Measurements from ENCODE around the gene CDH4. TPM values are rescaled to one million over a fixed set of nuclear protein-coding genes. Genes with fewer than 3 reads are reported as not detected.
A peak's percentile ranks its signal among the peaks of the same experiment; 100 is the strongest.

The CDH4 gene
- total RNA-seq, 1 donor from 2014 or later, result 3.2 TPM

DNA sequence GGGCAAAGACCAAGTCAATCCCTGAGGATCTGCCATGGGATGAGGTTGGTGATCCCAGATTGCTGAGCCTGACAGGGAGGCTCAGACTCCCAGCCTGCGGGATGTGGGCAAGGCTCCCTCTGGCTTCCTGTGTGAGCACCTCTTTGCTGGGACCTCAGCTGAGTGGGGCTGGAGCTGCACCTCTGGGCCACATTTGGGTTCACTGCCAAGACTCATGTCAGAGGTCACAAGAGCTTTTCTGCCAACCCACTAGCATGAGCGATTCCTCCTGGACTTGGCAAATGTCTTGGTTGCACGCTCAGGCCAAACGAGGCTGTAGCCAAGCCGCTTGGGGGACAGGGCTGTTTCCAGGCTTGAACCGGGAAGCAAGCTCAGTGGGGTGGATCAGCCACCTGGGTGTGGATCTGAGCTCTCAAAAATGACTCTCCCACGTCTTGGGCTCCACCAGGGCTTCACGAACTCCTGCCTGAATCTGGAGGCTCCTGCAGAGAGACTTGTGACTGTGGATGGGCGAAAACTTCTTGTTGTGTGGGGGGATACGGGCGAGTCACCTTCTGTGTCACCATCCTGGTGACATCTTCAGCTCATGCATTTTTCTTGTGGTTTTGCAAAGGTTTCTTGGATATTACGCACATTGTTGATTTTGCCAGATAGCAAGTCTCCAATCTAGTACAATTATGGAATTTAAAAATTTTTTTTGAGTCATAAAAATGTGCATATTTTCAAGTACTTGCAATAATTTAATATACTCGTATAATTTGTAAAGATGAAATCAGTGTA lies 359.5 kb downstream of the CDH4 start:
- H3K27me3 Mint-ChIP-seq (ENCODE audit: low read depth, unreplicated experiment), result peaks cover 47% of the 10 kb centered on the region
- Histone ChIP-seq H3K36me3 (ENCODE audit: insufficient read depth, low read length) (no peaks in the 10 kb centered on the region), H3K27me3 (ENCODE audit: insufficient read depth, low read length) (no peaks in the 10 kb centered on the region), H3K9me3 (ENCODE audit: insufficient read depth, low read depth, low read length) (no peaks in the 10 kb centered on the region), H4K20me1 (ENCODE audit: insufficient read depth, low read length) (peaks cover 24% of the 10 kb centered on the region), H3K4me1 (ENCODE audit: insufficient read depth, low read length) (peaks cover 4% of the 10 kb centered on the region), H3K27ac (ENCODE audit: low read depth, low read length) (no peak overlapping the region), H3K79me2 (ENCODE audit: insufficient read depth, low read length) (no peaks in the 10 kb centered on the region), H3K4me2 (ENCODE audit: low read length) (no peak overlapping the region), H3K4me3 (ENCODE audit: insufficient read depth, low read depth, low read length) (no peak overlapping the region), H3K9ac (ENCODE audit: low read length) (no peak overlapping the region), H2AFZ (ENCODE audit: low read depth, low read length) (no peak overlapping the region)
- H3K36me3 Mint-ChIP-seq (ENCODE audit: low read depth, unreplicated experiment), result no peaks in the 10 kb centered on the region
- FAIRE-seq (no peak), DNase-seq (ENCODE audit: low read depth) (peak; percentile 14)
- H3K9me3 Mint-ChIP-seq (ENCODE audit: unreplicated experiment), result peaks cover 2% of the 10 kb centered on the region
- no peak overlapping the region for H3K4me3 Mint-ChIP-seq (ENCODE audit: unreplicated experiment)
- TF ChIP-seq, protein P1, sequence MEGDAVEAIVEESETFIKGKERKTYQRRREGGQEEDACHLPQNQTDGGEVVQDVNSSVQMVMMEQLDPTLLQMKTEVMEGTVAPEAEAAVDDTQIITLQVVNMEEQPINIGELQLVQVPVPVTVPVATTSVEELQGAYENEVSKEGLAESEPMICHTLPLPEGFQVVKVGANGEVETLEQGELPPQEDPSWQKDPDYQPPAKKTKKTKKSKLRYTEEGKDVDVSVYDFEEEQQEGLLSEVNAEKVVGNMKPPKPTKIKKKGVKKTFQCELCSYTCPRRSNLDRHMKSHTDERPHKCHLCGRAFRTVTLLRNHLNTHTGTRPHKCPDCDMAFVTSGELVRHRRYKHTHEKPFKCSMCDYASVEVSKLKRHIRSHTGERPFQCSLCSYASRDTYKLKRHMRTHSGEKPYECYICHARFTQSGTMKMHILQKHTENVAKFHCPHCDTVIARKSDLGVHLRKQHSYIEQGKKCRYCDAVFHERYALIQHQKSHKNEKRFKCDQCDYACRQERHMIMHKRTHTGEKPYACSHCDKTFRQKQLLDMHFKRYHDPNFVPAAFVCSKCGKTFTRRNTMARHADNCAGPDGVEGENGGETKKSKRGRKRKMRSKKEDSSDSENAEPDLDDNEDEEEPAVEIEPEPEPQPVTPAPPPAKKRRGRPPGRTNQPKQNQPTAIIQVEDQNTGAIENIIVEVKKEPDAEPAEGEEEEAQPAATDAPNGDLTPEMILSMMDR (IDR thresholded peaks at IDR 0.05; ENCODE audit: insufficient read depth, low read depth, low read length), result no peak
- TF ChIP-seq EZH2 (IDR thresholded peaks at IDR 0.05; ENCODE audit: insufficient read depth, low read length), result no peak
- H3K27ac Mint-ChIP-seq (ENCODE audit: unreplicated experiment), result no peak overlapping the region
- H3K4me1 Mint-ChIP-seq (ENCODE audit: low read depth, unreplicated experiment), result no peaks in the 10 kb centered on the region

DNA sequence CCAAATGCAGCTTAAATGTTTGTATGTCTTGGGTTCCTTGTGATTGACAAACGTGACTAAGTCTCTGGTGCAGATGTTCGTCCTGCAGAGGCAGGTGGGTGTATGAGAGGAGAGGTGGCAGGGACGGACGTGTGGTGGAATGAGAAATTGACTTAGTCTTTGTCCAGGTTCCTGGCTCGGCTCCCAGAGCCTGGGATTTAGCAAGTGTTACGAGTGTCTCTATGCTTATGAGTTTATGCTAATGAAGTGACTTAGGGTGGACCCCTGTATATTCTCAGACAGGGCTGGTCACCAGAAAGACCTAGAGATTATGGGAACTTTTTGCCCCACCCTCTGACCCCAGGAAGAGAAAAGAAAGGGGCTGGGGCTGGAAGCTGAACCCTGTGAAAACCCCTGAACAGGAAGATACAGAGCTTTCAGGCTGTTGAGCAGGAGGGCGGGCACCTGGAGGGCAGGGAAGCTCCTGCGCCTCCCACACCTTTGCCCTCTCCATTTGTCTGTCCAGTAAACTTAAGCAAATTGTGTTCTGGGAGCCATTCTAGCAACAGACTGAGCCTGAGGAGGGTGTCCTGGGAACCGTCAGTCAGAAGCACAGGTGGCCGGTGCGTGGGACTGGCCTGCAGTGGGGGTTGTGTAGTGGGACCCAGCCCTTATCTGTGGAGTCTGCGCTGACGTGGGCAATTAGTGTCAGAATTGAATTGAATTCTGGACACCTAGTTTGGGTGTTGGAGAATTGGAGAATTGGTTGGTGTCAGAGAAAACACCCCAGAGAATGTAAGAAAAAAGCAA lies 362.1 kb downstream of the CDH4 start:
- Mint-ChIP-seq H3K4me3 (ENCODE audit: unreplicated experiment) (no peak overlapping the region), H3K9me3 (ENCODE audit: unreplicated experiment) (peaks cover 4% of the 10 kb centered on the region)
- TF ChIP-seq EZH2 (IDR thresholded peaks at IDR 0.05; ENCODE audit: insufficient read depth, low read length), result no peak
- TF ChIP-seq, protein P1 (IDR thresholded peaks at IDR 0.05; ENCODE audit: insufficient read depth, low read depth, low read length), result no peak

More for the DNA sequence above, 362.1 kb downstream of the CDH4 start:
- no peak overlapping the region for H2AFZ ChIP-seq (ENCODE audit: low read depth, low read length)
- Mint-ChIP-seq H3K27ac (ENCODE audit: unreplicated experiment) (no peak overlapping the region), H3K27me3 (ENCODE audit: low read depth, unreplicated experiment) (peaks cover 29% of the 10 kb centered on the region), H3K4me1 (ENCODE audit: low read depth, unreplicated experiment) (no peaks in the 10 kb centered on the region), H3K36me3 (ENCODE audit: low read depth, unreplicated experiment) (no peaks in the 10 kb centered on the region)
- H3K27ac ChIP-seq (ENCODE audit: low read depth, low read length), result no peak overlapping the region
- H3K79me2 ChIP-seq (ENCODE audit: insufficient read depth, low read length), result no peaks in the 10 kb centered on the region
- FAIRE-seq (no peak), DNase-seq (ENCODE audit: low read depth) (no peak)
- H3K9ac ChIP-seq (ENCODE audit: low read length), result no peak overlapping the region
- H3K4me2 ChIP-seq (ENCODE audit: low read length), result no peak overlapping the region
- no peaks in the 10 kb centered on the region for H3K36me3 ChIP-seq (ENCODE audit: insufficient read depth, low read length)
- H3K4me3 ChIP-seq (ENCODE audit: insufficient read depth, low read depth, low read length), result no peak overlapping the region
- peaks cover 15% of the 10 kb centered on the region for H4K20me1 ChIP-seq (ENCODE audit: insufficient read depth, low read length)
- no peaks in the 10 kb centered on the region for H3K27me3 ChIP-seq (ENCODE audit: insufficient read depth, low read length)
- no peaks in the 10 kb centered on the region for H3K9me3 ChIP-seq (ENCODE audit: insufficient read depth, low read depth, low read length)
- H3K4me1 ChIP-seq (ENCODE audit: insufficient read depth, low read length), result peaks cover 4% of the 10 kb centered on the region

Data from astrocyte (in vitro differentiated cells and primary cell).